ENCODE results near the gene CACNA1A. TPM values are rescaled to one million over a fixed set of nuclear protein-coding genes. Genes with fewer than 3 reads are reported as not detected.
A peak's percentile ranks its signal among the peaks of the same experiment; 100 is the strongest.

CACNA1A gene
- total RNA-seq, 2 experiments from 2014 or later: 0.60 to 0.63 TPM

DNA sequence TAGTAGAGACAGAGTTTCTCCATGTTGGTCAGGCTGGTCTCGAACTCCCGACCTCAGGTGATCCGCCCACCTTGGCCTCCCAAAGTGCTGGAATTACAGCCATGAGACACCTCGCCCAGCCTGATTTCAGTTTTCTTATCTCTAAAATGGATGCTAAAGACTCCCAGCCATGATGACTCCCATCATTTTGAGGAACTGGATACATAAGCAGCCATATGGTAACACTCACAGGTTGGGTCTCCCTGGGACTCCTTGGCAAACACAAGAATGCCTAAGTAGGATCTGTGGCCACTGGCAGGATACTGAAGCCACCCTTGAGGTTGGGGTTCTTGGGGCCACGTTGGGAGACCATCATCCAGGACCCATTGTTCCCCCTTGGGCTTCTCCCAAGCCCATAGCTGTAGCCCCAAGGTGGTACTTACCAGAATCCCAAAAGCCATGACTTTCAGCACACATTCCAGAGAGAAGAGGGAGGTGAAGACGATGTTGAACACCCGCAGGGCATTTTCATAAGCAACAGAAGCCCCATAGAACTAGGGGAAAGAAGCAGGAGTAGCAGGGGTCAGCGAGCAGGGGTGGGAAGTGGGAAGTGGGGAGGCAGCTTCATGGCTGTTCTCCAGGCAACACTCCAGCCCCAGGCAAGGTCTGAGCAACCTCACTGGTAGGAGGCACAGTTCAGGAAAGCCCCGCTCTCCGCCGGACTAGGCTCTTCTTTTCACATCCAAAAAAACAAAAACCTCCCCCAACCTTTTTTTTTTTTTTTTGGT is 253.5 kb downstream of the CACNA1A start:
- ATAC-seq: no peak
- H3K4me1 Mint-ChIP-seq (ENCODE audit: low read depth): no peaks in the 10 kb centered on the region
- no peaks in the 10 kb centered on the region for H3K36me3 Mint-ChIP-seq (ENCODE audit: low read depth)
- ChIA-PET POLR2A (no interaction called here), CTCF (no interaction called here)
- no peak for DNase-seq
- no peaks in the 10 kb centered on the region for H3K9me3 Mint-ChIP-seq (ENCODE audit: insufficient read depth)
- no peak overlapping the region for H3K4me3 Mint-ChIP-seq
- H3K27me3 Mint-ChIP-seq (ENCODE audit: low read depth): peaks cover 13% of the 10 kb centered on the region
- H3K27ac Mint-ChIP-seq: no peak overlapping the region

DNA sequence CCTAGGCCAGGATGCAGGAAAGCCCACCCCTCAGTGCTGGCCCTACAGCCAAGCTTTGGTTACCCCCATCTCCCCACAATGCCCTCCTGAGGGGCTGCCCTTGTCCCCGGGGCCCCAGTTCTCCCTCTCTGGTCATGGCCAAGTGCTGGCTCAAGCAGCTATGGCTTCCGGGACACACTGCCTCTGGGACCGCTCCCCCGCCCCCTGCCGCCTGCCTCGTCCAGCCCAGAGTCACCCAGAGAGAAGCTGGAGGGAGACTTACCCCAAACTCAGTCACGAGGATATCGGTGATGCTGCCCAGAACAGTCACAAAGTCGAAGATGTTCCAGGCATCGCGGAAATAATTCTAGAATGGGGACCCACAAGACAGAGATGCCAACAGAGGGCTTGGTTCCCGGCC is 261.4 kb downstream of the CACNA1A start:
- H3K27ac Mint-ChIP-seq: no peak overlapping the region
- POLR2A ChIA-PET: interaction anchor here (1.3 kb wide), 1 partner anchor 93 kb away, joined by 4 read pairs; no protein-coding TSS in a partner anchor

DNA sequence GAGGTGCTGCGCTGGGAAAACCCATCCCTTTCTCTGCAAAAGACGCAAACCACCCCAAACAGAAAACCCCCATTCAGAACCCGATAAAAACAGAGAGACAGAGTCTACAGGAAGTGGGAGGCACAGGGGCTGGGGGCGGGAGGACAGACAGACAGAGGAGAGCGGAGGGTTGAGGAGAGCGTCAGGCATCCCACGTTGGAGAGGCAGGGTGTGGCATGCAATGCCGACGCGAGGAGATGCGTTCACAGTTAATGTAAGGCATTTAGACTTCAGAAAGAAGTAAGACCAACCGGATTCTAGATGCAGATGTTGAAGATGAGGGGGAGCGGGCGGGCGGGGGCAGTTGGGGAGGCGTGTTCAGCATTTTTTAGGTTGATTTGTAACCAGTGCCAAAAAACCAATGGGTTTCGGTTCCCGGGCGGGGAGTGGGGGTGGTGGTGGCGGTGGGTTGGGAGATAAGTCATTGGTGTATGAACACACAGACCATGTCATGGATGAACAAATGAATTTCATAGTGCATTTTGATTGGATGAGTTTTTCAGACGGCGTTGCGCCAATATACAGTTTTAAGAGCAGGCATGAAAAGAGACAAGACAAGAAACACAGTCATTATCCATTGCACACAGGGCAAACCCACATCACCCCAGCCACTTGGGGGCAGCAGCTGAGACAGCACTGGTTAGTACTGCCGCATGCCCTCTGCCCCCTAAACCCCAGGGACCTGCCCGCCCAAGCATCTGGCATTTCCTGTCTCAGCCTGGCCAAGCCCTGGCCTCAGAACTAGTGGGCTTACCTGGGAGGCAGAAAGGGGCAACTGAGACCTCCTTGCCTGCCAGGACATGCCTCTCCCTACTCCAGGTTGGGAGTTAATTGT is 264.8 kb downstream of the CACNA1A start:
- Mint-ChIP-seq H3K36me3 (ENCODE audit: low read depth) (no peaks in the 10 kb centered on the region), H3K27ac (peak overlapping the region; percentile 70), H3K4me3 (peak overlapping the region; percentile 11), H3K27me3 (ENCODE audit: low read depth) (peaks cover 5% of the 10 kb centered on the region), H3K4me1 (ENCODE audit: low read depth) (peaks cover 18% of the 10 kb centered on the region), H3K9me3 (ENCODE audit: insufficient read depth) (no peaks in the 10 kb centered on the region)
- peak; percentile 43 for DNase-seq
- ChIA-PET POLR2A (no interaction called here), CTCF (interaction anchor here (0.7 to 1.0 kb wide), 3 partner anchors 19 to 86 kb away, joined by 3 to 4 read pairs (median 3); no protein-coding TSS in a partner anchor)
- peak; percentile 61 for ATAC-seq

More for the DNA sequence above, 261.4 kb downstream of the CACNA1A start:
- CTCF ChIA-PET: no interaction called here
- DNase-seq (no peak), ATAC-seq (no peak)
- Mint-ChIP-seq H3K4me3 (no peak overlapping the region), H3K9me3 (ENCODE audit: insufficient read depth) (no peaks in the 10 kb centered on the region), H3K36me3 (ENCODE audit: low read depth) (no peaks in the 10 kb centered on the region), H3K4me1 (ENCODE audit: low read depth) (peaks cover 18% of the 10 kb centered on the region), H3K27me3 (ENCODE audit: low read depth) (peaks cover 2% of the 10 kb centered on the region)

DNA sequence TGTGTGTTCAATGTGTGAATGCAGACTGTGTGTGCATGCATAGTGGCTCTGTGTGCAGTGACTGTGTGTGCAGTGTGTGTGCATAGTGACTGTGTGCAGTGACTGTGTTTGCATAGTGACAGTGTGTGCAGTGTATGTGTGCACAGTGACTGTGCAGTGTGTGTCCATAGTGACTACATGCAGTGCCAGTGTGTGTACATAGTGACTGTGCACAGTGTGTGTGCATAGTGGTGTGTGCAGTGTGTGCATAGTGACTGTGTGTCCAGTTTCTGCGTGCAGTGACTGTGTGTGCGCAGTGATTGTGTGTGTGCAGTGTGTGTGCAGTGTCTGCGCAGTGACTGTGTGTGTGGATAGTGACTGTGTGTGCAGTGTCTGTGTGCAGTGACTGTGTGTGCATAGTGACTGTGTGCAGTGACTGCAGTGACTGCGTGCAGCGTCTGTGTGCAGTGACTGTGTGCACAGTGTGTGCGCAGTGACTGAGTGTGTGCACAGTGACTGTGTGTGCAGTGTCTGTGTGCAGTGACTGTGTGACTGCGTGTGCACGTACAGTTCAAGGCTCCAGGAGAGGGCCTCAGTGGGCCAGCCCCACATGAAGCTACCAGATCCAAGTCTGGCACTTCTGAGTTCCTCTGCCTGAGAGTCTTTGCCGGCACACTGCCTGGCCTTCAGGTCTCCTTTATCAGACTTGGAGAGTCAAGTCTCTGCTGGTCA is 265.8 kb downstream of the CACNA1A start:
- Mint-ChIP-seq H3K36me3 (ENCODE audit: low read depth) (peaks cover 2% of the 10 kb centered on the region), H3K9me3 (ENCODE audit: insufficient read depth) (peaks cover 3% of the 10 kb centered on the region), H3K4me1 (ENCODE audit: low read depth) (peaks cover 18% of the 10 kb centered on the region), H3K4me3 (peak overlapping the region; percentile 11), H3K27me3 (ENCODE audit: low read depth) (peaks cover 5% of the 10 kb centered on the region), H3K27ac (peak overlapping the region; percentile 70)
- DNase-seq: no peak
- CTCF ChIA-PET: interaction anchor here (0.7 to 1.0 kb wide), 3 partner anchors 20 to 85 kb away, joined by 3 to 4 read pairs (median 3); no protein-coding TSS in a partner anchor
- no peak for ATAC-seq
- POLR2A ChIA-PET: interaction anchor here (0.5 kb wide), 1 partner anchor 1101 kb away, joined by 4 read pairs; the partner anchor contains the start of gene ZNF20

DNA sequence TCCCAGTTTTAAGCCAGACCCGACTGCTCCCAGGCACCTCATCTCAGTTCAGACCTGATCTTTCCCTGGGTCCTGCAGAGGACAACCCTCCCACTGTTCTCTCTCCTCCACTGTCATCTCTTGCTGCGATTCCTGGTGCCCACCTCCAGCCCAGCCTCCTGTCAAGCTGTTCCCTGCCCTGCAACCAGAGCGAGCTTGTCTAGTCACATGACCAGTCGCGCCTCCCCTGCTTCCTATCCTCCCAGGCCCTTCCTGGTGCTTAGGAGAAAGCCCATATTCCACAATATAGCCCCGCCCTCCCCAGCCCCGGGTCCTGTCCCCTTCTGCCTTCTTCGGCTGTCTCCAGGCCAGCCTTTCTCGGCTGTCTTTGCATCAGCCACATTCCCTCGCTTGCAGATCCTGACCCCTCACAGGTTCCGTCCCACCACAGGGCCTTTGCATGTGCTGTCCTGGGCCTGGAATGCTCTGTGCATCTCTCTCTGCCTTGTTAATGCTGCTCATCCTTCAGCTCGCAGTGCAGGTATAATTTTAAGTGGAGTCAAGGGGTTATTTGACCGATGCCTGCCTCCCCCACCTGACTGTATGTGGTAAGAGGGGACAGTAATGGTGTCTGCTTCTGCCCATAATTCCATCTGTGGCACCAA is 267.3 kb downstream of the CACNA1A start:
- DNase-seq: no peak
- Mint-ChIP-seq H3K27ac (no peak overlapping the region), H3K4me1 (ENCODE audit: low read depth) (peaks cover 31% of the 10 kb centered on the region), H3K36me3 (ENCODE audit: low read depth) (peaks cover 9% of the 10 kb centered on the region), H3K4me3 (no peak overlapping the region), H3K9me3 (ENCODE audit: insufficient read depth) (peaks cover 7% of the 10 kb centered on the region), H3K27me3 (ENCODE audit: low read depth) (peaks cover 5% of the 10 kb centered on the region)
- ATAC-seq: no peak
- ChIA-PET POLR2A (no interaction called here), CTCF (no interaction called here)

DNA sequence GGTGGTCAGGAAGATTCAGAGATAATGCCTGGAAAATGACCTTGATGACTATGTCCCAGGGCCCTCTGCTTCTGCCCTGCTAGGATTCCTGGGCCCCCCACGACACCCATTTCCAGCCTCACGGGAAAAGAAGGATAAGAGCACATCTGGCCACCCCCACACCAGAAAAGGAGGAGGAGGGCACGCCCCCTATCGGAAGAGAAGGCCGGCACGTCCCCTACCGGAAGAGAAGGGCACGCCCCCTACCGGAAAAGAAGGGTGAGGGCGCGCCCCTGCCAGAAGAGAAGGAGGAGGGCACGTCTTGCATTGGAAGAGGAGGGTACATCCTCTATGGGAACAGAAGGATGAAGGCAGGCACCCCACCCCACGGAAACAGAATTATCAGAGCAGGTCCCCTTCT is 271.8 kb downstream of the CACNA1A start:
- DNase-seq: peak; percentile 75
- Mint-ChIP-seq H3K27ac (peak overlapping the region; percentile 83), H3K4me1 (ENCODE audit: low read depth) (peaks cover 13% of the 10 kb centered on the region), H3K9me3 (ENCODE audit: insufficient read depth) (peaks cover 7% of the 10 kb centered on the region), H3K4me3 (no peak overlapping the region), H3K36me3 (ENCODE audit: low read depth) (peaks cover 9% of the 10 kb centered on the region), H3K27me3 (ENCODE audit: low read depth) (peaks cover 7% of the 10 kb centered on the region)
- ATAC-seq: peak; percentile 61
- CTCF ChIA-PET: no interaction called here
- POLR2A ChIA-PET: no interaction called here

DNA sequence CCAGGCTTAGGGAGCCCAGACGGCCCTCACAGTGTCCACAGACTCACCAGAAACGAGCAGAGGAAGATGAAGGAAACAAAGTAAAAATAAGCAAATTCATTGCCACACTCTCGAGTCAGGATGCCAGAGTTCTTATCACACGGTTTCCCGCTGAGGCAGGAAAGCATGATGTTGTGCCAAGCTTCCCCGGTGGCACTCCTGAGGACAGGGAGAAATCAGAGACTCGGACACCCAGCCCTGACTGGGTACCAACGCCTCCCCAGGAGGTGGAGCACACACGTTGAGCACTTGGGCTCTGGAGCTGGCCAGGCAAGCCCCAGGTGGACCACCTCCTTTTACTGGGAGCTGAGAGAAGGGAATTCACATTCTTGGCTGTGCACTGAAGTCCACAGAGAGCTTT is 274.6 kb downstream of the CACNA1A start:
- ChIA-PET CTCF (no interaction called here), POLR2A (interaction anchor here (0.8 kb wide), 1 partner anchor 79 kb away, joined by 4 read pairs; no protein-coding TSS in a partner anchor)
- Mint-ChIP-seq H3K4me3 (no peak overlapping the region), H3K36me3 (ENCODE audit: low read depth) (peaks cover 9% of the 10 kb centered on the region), H3K27me3 (ENCODE audit: low read depth) (peaks cover 3% of the 10 kb centered on the region), H3K27ac (no peak overlapping the region), H3K4me1 (ENCODE audit: low read depth) (peaks cover 13% of the 10 kb centered on the region), H3K9me3 (ENCODE audit: insufficient read depth) (peaks cover 7% of the 10 kb centered on the region)
- ATAC-seq: no peak
- DNase-seq: no peak

DNA sequence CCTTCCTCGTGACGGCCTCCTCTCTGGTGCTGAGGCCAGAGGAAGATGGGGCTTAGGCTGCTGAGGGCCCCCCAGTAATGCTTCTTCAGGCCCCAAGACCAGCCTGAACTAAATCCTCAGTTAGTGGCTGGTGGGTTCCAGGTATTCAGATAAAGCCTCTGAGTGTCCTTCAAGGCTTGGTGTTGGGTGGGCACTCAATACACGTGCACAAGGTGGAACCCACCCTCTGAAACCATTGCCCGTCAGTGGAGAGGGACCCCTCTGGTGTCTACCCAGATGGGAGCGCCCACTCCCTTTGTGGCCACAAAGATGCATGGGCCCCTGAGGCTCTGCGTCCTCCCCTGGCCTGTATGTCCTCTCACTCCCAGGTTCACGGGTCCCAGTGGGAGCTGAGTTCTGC is 277.0 kb downstream of the CACNA1A start:
- Mint-ChIP-seq H3K36me3 (ENCODE audit: low read depth) (peaks cover under 1% of the 10 kb centered on the region), H3K27me3 (ENCODE audit: low read depth) (peaks cover 3% of the 10 kb centered on the region), H3K27ac (no peak overlapping the region), H3K9me3 (ENCODE audit: insufficient read depth) (no peaks in the 10 kb centered on the region), H3K4me1 (ENCODE audit: low read depth) (peaks cover under 1% of the 10 kb centered on the region), H3K4me3 (no peak overlapping the region)
- ChIA-PET POLR2A (no interaction called here), CTCF (no interaction called here)
- DNase-seq: no peak
- ATAC-seq: no peak

DNA sequence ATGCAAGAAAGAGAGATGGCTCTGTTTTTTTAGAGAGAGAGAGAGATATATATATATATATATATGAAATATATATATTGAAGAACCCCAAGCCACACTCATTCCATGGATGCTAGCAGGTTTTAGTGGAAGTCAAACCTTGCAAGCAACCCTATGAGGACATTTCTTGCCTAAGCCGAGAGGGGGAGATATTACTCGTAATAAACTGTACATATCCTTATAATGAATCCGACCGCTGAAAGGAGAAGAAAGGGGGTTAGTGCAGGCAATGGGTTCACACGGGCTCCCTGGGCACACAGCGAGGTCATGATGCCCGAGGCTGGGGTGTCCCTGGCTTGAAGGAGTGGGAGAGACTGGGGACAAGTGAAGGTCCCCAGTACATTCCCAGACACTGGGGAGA is 277.7 kb downstream of the CACNA1A start:
- Mint-ChIP-seq H3K4me3 (no peak overlapping the region), H3K27ac (no peak overlapping the region), H3K9me3 (ENCODE audit: insufficient read depth) (no peaks in the 10 kb centered on the region), H3K36me3 (ENCODE audit: low read depth) (no peaks in the 10 kb centered on the region), H3K27me3 (ENCODE audit: low read depth) (peaks cover 3% of the 10 kb centered on the region), H3K4me1 (ENCODE audit: low read depth) (no peaks in the 10 kb centered on the region)
- DNase-seq (no peak), ATAC-seq (no peak)
- CTCF ChIA-PET: no interaction called here
- POLR2A ChIA-PET: no interaction called here

DNA sequence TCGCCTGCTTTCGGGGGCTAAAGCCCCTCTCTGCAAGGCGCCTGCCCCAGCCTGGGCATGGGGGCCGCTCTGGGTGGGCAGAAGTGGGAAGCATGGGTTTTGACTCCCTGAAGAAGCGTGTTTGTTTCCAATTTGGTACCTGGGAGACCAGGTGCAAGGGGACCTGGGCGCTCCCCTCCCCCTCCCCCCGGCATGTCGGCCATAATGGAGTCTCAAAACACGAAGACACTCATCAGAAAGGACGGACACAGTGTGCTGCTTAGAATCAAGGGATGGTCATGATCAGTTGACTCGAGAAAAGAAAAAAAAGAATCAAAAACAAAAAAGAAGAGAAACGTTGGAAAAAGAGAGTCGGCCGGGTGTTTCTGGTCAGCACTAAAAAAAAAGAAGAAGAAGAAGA is 279.3 kb downstream of the CACNA1A start:
- CTCF ChIA-PET: no interaction called here
- H3K4me3 Mint-ChIP-seq: no peak overlapping the region
- POLR2A ChIA-PET: no interaction called here
- no peaks in the 10 kb centered on the region for H3K4me1 Mint-ChIP-seq (ENCODE audit: low read depth)
- ATAC-seq: no peak
- no peak overlapping the region for H3K27ac Mint-ChIP-seq
- H3K36me3 Mint-ChIP-seq (ENCODE audit: low read depth): no peaks in the 10 kb centered on the region
- peaks cover 3% of the 10 kb centered on the region for H3K27me3 Mint-ChIP-seq (ENCODE audit: low read depth)
- DNase-seq: no peak
- H3K9me3 Mint-ChIP-seq (ENCODE audit: insufficient read depth): no peaks in the 10 kb centered on the region

DNA sequence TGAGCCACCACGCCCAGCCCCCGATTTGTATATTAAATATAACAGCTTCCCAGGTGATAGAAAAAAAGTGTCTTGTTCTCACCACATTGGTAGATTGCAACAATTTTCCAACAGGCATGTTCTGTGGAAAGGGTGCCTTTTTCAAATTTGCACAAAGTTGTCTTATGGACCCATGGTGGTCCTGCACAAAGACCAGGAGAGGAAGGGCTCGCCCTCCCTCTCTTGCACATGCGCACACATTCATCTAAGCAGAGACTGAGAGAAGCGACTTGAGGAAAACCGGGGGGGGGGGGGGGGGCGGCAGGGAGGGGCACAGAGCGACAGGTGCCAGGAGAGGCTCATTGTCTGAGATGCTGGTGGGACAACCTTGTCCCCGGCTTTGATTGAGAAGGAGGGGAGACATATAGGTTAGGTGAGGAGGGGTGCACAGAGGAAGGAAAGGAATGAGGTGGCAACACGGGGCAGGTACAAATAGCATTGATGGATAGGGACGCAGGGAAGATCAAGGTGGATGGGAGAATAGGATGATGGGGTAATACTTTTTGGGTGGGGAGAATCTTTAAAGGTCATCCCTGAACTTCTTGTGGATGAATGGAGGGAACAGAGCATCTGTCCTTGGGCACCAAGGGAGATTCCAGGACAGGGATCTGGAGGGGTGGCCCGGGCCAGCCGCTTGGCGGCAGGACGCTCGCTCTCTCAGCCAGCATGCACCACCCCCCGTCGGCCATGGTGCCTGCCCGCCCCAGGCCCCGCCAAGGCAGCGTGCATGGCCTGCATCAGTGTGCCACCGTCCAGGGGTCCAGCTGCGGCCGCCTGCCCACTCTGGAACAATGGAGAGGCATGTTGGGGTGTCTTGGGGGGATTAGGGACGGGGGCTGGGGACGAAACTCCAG is 280.1 kb downstream of the CACNA1A start:
- H3K4me3 Mint-ChIP-seq: no peak overlapping the region
- ATAC-seq: no peak
- peaks cover 3% of the 10 kb centered on the region for H3K27me3 Mint-ChIP-seq (ENCODE audit: low read depth)
- no peaks in the 10 kb centered on the region for H3K9me3 Mint-ChIP-seq (ENCODE audit: insufficient read depth)
- H3K27ac Mint-ChIP-seq: no peak overlapping the region
- ChIA-PET CTCF (no interaction called here), POLR2A (no interaction called here)
- no peaks in the 10 kb centered on the region for H3K36me3 Mint-ChIP-seq (ENCODE audit: low read depth)
- no peak for DNase-seq
- peaks cover 3% of the 10 kb centered on the region for H3K4me1 Mint-ChIP-seq (ENCODE audit: low read depth)
